ENCODE results near the gene FLOT1. TPM values are rescaled to one million over a fixed set of nuclear protein-coding genes. Genes with fewer than 3 reads are reported as not detected.

Gene FLOT1, protein sequence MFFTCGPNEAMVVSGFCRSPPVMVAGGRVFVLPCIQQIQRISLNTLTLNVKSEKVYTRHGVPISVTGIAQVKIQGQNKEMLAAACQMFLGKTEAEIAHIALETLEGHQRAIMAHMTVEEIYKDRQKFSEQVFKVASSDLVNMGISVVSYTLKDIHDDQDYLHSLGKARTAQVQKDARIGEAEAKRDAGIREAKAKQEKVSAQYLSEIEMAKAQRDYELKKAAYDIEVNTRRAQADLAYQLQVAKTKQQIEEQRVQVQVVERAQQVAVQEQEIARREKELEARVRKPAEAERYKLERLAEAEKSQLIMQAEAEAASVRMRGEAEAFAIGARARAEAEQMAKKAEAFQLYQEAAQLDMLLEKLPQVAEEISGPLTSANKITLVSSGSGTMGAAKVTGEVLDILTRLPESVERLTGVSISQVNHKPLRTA
- 145 TPM for polyA plus RNA-seq (2013, experiment 1 of 2)
- 130 TPM for polyA plus RNA-seq (2013, experiment 2 of 2)

- Histone ChIP-seq H3K9me3 (ENCODE audit: control insufficient read depth, low read length) (no peaks in the 10 kb centered on the region), H3K27ac (ENCODE audit: low read depth, low read length, severe bottlenecking) (peak within 1 kb of the TSS; percentile 84), H3K36me3 (ENCODE audit: control insufficient read depth, insufficient read depth, low read length) (peaks cover 57% of the 10 kb centered on the region), H3K4me1 (ENCODE audit: control insufficient read depth, insufficient read depth, low read length, poor library complexity, severe bottlenecking) (peaks cover 20% of the 10 kb centered on the region), H3K4me3 (ENCODE audit: extremely low read depth, insufficient read depth, low read length, poor library complexity, severe bottlenecking) (peak within 1 kb of the TSS; percentile 94)
- WGBS, 2 experiments (ENCODE audit: insufficient coverage in 2 of 2): 0 to 1% methylated on average over 45 to 49 of the region's 66 CpGs
These were observed at the start of gene FLOT1 for GRCh38 chr6:30742316-30743098. TSS of gene FLOT1 (minus strand) at chr6:30742687. CDS start at chr6:30742189, 498 bp downstream.

DNA sequence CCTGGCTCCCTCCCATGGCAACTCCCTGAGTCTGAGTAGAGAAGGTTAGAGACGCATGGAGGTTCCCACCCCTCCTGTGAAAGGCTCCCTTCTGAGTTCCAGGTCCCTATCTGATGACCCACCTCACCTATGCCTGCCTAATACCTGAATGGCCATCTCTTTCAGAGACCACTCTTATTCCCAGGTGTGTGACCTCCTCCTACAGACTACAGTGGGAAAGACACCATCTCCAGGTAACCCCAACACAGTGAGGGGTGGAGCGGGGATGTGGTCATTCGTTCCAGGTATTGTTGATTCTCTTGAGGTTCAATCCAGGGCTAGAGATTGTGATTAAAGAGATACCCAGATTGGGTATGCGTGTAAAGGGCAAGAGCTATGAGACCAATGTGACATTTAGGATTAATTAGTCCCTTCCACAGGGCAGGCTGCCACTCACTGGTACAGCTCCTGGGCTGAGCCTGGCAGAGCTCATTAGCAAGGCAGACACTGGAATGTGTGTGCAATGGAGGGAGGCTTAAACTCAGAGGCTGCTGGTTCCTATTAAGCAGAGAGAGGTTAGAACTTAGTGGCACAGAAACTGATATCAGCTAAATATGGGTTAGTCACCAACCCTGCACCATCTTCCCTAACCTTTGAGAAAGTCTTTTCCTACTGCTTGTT is 48.4 kb upstream of the FLOT1 start:
- 82 to 90% methylated on average over 2 to 3 of the region's 4 CpGs for WGBS, 2 experiments (ENCODE audit: insufficient coverage in 2 of 2)
- Histone ChIP-seq H3K9me3 (ENCODE audit: control insufficient read depth, low read length) (no peaks in the 10 kb centered on the region), H3K4me1 (ENCODE audit: control insufficient read depth, insufficient read depth, low read length, poor library complexity, severe bottlenecking) (peaks cover 7% of the 10 kb centered on the region), H3K36me3 (ENCODE audit: control insufficient read depth, insufficient read depth, low read length) (no peaks in the 10 kb centered on the region), H3K4me3 (ENCODE audit: extremely low read depth, insufficient read depth, low read length, poor library complexity, severe bottlenecking) (no peak overlapping the region), H3K27ac (ENCODE audit: low read depth, low read length, severe bottlenecking) (no peak overlapping the region)

- Histone ChIP-seq H3K4me1 (ENCODE audit: control insufficient read depth, insufficient read depth, low read length, poor library complexity, severe bottlenecking) (peaks cover 7% of the 10 kb centered on the region), H3K27ac (ENCODE audit: low read depth, low read length, severe bottlenecking) (no peak overlapping the region), H3K4me3 (ENCODE audit: extremely low read depth, insufficient read depth, low read length, poor library complexity, severe bottlenecking) (no peak overlapping the region), H3K36me3 (ENCODE audit: control insufficient read depth, insufficient read depth, low read length) (no peaks in the 10 kb centered on the region), H3K9me3 (ENCODE audit: control insufficient read depth, low read length) (no peaks in the 10 kb centered on the region)
- 75 to 100% methylated on average over 1 of the region's 1 CpG for WGBS, 2 experiments (ENCODE audit: insufficient coverage in 2 of 2)
These were observed 47.1 kb upstream of the FLOT1 start for GRCh38 chr6:30789606-30790005.

DNA sequence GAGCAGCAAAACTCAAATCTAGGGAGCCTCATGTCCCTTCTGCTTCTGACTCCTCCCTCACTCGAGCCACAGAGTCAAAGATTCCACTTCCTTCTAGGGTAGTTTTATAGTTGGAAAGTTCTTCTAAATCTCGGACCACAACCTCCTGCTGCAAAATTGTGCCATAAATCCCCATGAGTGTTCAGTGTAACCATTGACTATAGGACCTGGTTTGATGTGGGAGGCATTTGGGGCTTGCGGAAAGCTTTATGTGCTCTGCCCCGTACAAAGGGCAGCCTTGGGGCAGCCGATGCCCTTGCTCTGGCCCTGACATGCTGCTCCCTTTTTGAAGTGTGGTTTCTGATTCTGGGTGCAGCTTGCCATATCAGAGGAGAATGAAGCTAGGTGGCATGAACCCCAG is 45.5 kb upstream of the FLOT1 start:
- H3K36me3 ChIP-seq (ENCODE audit: control insufficient read depth, insufficient read depth, low read length): no peaks in the 10 kb centered on the region
- H3K27ac ChIP-seq (ENCODE audit: low read depth, low read length, severe bottlenecking): no peak overlapping the region
- no peak overlapping the region for H3K4me3 ChIP-seq (ENCODE audit: extremely low read depth, insufficient read depth, low read length, poor library complexity, severe bottlenecking)
- no peaks in the 10 kb centered on the region for H3K4me1 ChIP-seq (ENCODE audit: control insufficient read depth, insufficient read depth, low read length, poor library complexity, severe bottlenecking)
- 94 to 100% methylated on average over 3 of the region's 5 CpGs for WGBS, 2 experiments (ENCODE audit: insufficient coverage in 2 of 2)
- no peaks in the 10 kb centered on the region for H3K9me3 ChIP-seq (ENCODE audit: control insufficient read depth, low read length)

- Histone ChIP-seq H3K36me3 (ENCODE audit: control insufficient read depth, insufficient read depth, low read length) (no peaks in the 10 kb centered on the region), H3K4me3 (ENCODE audit: extremely low read depth, insufficient read depth, low read length, poor library complexity, severe bottlenecking) (no peak overlapping the region), H3K27ac (ENCODE audit: low read depth, low read length, severe bottlenecking) (no peak overlapping the region), H3K4me1 (ENCODE audit: control insufficient read depth, insufficient read depth, low read length, poor library complexity, severe bottlenecking) (peaks cover 26% of the 10 kb centered on the region), H3K9me3 (ENCODE audit: control insufficient read depth, low read length) (no peaks in the 10 kb centered on the region)
These were observed 40.0 kb upstream of the FLOT1 start for GRCh38 chr6:30782425-30783014.

- Histone ChIP-seq H3K4me3 (ENCODE audit: extremely low read depth, insufficient read depth, low read length, poor library complexity, severe bottlenecking) (no peak overlapping the region), H3K9me3 (ENCODE audit: control insufficient read depth, low read length) (no peaks in the 10 kb centered on the region), H3K4me1 (ENCODE audit: control insufficient read depth, insufficient read depth, low read length, poor library complexity, severe bottlenecking) (peaks cover 28% of the 10 kb centered on the region), H3K36me3 (ENCODE audit: control insufficient read depth, insufficient read depth, low read length) (no peaks in the 10 kb centered on the region), H3K27ac (ENCODE audit: low read depth, low read length, severe bottlenecking) (no peak overlapping the region)
- WGBS, 2 experiments (ENCODE audit: insufficient coverage in 2 of 2): 94% methylated on average over 11 to 12 of the region's 13 CpGs
These were observed 39.4 kb upstream of the FLOT1 start for GRCh38 chr6:30781743-30782424.

DNA sequence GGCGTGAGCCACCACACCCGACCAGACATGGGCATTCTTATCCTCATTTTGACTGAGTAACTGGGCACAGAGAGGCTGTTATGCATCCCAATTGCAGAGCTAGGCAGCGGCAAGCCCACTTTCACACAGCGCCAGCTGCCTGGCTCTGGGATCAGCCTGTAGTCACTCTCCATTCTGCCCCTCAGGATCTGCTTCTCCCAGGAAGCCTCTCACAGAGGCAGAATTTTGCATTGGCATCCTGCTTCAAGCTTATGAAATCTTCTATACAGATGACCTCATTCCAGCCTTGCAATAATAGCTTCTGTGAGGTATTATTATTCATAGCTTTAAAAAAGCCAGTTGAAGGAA is 38.9 kb upstream of the FLOT1 start:
- Histone ChIP-seq H3K4me3 (ENCODE audit: extremely low read depth, insufficient read depth, low read length, poor library complexity, severe bottlenecking) (no peak overlapping the region), H3K4me1 (ENCODE audit: control insufficient read depth, insufficient read depth, low read length, poor library complexity, severe bottlenecking) (peaks cover 30% of the 10 kb centered on the region), H3K36me3 (ENCODE audit: control insufficient read depth, insufficient read depth, low read length) (no peaks in the 10 kb centered on the region), H3K27ac (ENCODE audit: low read depth, low read length, severe bottlenecking) (no peak overlapping the region), H3K9me3 (ENCODE audit: control insufficient read depth, low read length) (no peaks in the 10 kb centered on the region)
- 96 to 100% methylated on average over 4 of the region's 4 CpGs for WGBS, 2 experiments (ENCODE audit: insufficient coverage in 2 of 2)

DNA sequence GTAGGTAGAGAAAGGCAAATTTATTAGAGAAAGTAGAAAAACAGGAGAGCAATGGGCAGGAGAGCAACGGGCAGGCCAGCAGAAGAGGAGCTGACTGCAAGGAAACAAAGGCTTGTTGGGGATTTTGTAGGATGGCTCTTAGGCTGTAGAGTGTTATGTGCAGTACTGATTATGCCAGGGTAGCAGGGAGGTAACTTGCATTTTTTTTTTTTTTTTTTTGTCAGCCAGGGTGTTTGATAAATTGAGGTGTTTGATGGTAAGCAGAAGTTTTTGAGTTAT is 38.1 kb upstream of the FLOT1 start:
- Histone ChIP-seq H3K36me3 (ENCODE audit: control insufficient read depth, insufficient read depth, low read length) (no peaks in the 10 kb centered on the region), H3K9me3 (ENCODE audit: control insufficient read depth, low read length) (no peaks in the 10 kb centered on the region), H3K4me1 (ENCODE audit: control insufficient read depth, insufficient read depth, low read length, poor library complexity, severe bottlenecking) (peaks cover 30% of the 10 kb centered on the region), H3K27ac (ENCODE audit: low read depth, low read length, severe bottlenecking) (no peak overlapping the region), H3K4me3 (ENCODE audit: extremely low read depth, insufficient read depth, low read length, poor library complexity, severe bottlenecking) (no peak overlapping the region)
- 89 to 100% methylated on average over 1 of the region's 1 CpG for WGBS, 2 experiments (ENCODE audit: insufficient coverage in 2 of 2)

DNA sequence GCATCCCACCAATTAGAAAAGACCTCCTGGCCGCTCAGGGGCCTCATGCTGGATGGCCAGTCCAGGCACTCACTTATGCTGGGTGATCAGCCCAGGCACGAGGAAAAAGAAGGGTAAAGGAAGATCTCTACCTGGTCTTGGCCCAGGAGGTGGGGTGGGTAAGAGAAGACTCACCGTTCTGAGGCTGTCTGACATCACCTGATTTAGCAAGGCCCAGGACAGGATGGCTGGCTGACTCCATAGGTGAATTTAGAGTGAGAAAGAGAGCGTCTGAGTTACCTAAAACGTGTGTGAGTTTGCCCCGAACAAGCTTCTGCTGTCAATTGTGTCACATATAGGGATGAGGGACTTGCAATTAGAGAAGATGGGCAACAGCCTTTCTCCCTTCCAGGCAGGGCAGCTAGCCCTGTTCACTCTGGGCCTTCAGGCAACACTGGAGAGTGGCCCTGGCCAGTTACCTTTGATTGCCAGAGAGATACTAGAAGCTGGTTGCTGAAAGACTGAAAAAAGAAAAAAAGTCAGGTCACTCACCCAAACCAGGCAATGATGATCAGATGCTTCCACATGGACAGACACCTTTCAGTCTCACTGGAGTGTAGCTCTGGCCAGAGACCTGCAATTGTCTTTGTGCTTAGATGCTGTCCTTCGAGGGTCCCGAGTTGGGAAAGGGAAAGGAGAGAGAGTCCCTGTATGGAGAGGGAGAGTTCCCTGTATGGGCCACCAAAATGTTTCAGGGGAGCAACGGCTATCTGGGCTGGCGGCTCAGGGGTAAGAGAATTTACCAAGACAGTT is 37.6 kb upstream of the FLOT1 start:
- Histone ChIP-seq H3K9me3 (ENCODE audit: control insufficient read depth, low read length) (no peaks in the 10 kb centered on the region), H3K4me1 (ENCODE audit: control insufficient read depth, insufficient read depth, low read length, poor library complexity, severe bottlenecking) (peaks cover 30% of the 10 kb centered on the region), H3K27ac (ENCODE audit: low read depth, low read length, severe bottlenecking) (peak overlapping the region; percentile 80), H3K36me3 (ENCODE audit: control insufficient read depth, insufficient read depth, low read length) (no peaks in the 10 kb centered on the region), H3K4me3 (ENCODE audit: extremely low read depth, insufficient read depth, low read length, poor library complexity, severe bottlenecking) (no peak overlapping the region)
- WGBS, 2 experiments (ENCODE audit: insufficient coverage in 2 of 2): 91 to 97% methylated on average over 9 to 10 of the region's 10 CpGs

Data from mesodermal cell (in vitro differentiated cells).